Activated naive CD8-positive, alpha-beta T cell treated with anti-CD3 and anti-CD28 coated beads for 36 hours (primary cell): Measurements from ENCODE around the gene DISP3. TPM values are rescaled to one million over a fixed set of nuclear protein-coding genes. Genes with fewer than 3 reads are reported as not detected.

Experiments
- DNase-seq: peaks from one replicate; pipeline ENCODE4 v3.0.0; 2021
- H3K27ac Mint-ChIP-seq: one replicate; pipeline ENCODE4 v1.8.0; 2022; ENCODE audit warnings: mild to moderate bottlenecking, moderate library complexity, mixed read lengths
- H3K27me3 Mint-ChIP-seq: one replicate; pipeline ENCODE4 v1.8.0; 2022; ENCODE audit warnings: mild to moderate bottlenecking, mixed read lengths
- H3K36me3 Mint-ChIP-seq: one replicate; pipeline ENCODE4 v1.8.0; 2021; ENCODE audit warnings: mild to moderate bottlenecking, mixed read lengths
- H3K4me1 Mint-ChIP-seq: one replicate; pipeline ENCODE4 v1.8.0; 2021; ENCODE audit warnings: mixed read lengths
- H3K4me3 Mint-ChIP-seq: one replicate; pipeline ENCODE4 v1.8.0; 2022; ENCODE audit warnings: mild to moderate bottlenecking, moderate library complexity, mixed read lengths
- H3K9me3 Mint-ChIP-seq: one replicate; pipeline ENCODE4 v1.8.0; 2022; ENCODE audit warnings: mixed read lengths
- total RNA-seq, 2 experiments: library from RNA; stranded (reverse); gene quantifications; one replicate each; pipeline ENCODE4 v1.2.3, GENCODE V29; 2021

Gene DISP3
- total RNA-seq, 2 experiments from 2014 or later, result 0.20 to 0.58 TPM

DNA sequence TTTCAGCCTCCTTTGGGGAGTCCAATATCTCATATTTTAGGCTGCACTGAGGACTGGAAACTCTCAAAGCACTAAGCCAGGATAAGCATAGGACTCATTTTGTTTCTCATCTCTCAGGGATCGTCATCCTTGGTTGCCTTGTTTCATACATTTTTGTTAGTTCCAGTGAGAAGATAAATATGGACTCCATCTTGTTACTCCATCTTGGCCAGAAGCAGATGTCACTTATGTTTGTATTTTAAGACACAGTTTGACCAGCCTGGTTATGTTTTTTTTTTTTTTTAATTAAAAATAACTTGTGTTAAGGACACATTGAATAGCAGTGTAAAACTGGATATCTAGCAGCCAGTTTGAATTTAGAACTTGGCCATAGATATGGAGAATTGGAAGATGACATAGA is 34.7 kb downstream of the DISP3 start:
- Mint-ChIP-seq H3K9me3 (peaks cover 4% of the 10 kb centered on the region), H3K36me3 (no peaks in the 10 kb centered on the region), H3K27me3 (no peaks in the 10 kb centered on the region), H3K4me3 (no peak overlapping the region), H3K27ac (no peak overlapping the region), H3K4me1 (no peaks in the 10 kb centered on the region)
- no peak for DNase-seq

DNA sequence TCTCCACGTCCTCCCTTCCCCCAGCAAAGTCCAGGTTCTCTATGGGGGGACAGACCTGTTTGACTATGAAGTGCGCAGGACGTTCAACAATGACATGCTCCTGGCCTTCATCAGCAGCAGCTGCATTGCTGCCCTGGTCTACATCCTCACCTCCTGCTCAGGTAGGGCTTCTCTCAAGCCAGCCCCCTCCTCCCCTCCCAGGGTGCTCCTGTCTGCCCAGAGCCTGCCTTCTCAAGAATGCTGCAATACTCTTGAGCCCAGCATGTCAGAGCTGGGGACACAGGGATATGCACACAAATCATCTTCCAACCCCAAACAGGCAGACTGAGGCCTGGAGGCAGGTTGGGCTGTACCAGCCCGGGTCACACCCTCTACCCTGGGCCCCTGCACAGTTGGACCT is 35.4 kb downstream of the DISP3 start:
- no peaks in the 10 kb centered on the region for H3K36me3 Mint-ChIP-seq
- H3K9me3 Mint-ChIP-seq, result peaks cover 4% of the 10 kb centered on the region
- H3K27me3 Mint-ChIP-seq, result no peaks in the 10 kb centered on the region
- no peak for DNase-seq
- H3K4me3 Mint-ChIP-seq, result peak overlapping the region; percentile 2
- no peaks in the 10 kb centered on the region for H3K4me1 Mint-ChIP-seq
- no peak overlapping the region for H3K27ac Mint-ChIP-seq

DNA sequence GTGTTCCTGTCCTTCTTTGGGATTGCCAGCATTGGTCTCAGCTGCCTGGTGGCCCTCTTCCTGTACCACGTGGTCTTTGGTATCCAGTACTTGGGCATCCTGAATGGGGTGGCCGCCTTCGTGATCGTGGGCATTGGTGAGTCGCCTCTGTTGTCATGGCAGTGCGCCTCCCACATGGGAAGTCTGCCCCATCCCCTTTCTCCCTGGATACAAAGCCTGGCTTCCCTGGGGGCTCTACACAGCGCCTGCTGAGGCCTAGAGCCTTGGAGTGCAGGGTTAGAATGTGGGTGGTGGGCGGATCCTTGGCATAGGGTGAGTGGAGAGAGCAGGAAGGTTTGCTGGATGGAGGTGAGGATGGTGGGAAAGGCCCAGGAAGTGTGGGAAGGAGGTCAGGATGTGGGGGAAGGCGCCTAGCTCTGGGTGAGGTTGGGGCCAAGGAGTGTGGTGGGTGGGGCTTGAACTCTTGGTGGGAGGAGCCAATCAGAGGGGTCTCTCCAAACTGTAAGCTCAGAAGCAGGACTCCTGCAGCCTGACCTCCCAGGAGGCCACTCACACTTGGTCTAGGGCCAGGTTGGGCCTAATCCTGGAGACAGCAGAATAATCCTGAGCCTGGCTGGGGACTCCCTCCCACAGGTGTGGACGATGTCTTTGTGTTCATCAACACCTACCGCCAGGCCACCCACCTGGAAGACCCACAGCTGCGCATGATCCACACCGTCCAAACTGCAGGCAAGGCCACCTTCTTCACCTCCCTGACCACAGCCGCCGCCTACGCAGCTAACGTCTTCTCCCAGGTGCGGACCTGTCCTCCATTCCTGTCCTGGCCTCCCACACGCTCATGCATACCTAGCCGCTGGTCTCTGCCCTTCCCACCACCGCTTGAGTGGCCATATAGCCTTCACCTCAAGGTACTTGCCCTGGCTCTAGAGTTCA is 36.7 kb downstream of the DISP3 start:
- no peaks in the 10 kb centered on the region for H3K4me1 Mint-ChIP-seq
- no peaks in the 10 kb centered on the region for H3K36me3 Mint-ChIP-seq
- no peak overlapping the region for H3K27ac Mint-ChIP-seq
- no peak for DNase-seq
- H3K9me3 Mint-ChIP-seq, result peaks cover 4% of the 10 kb centered on the region
- no peaks in the 10 kb centered on the region for H3K27me3 Mint-ChIP-seq
- H3K4me3 Mint-ChIP-seq, result no peak overlapping the region

DNA sequence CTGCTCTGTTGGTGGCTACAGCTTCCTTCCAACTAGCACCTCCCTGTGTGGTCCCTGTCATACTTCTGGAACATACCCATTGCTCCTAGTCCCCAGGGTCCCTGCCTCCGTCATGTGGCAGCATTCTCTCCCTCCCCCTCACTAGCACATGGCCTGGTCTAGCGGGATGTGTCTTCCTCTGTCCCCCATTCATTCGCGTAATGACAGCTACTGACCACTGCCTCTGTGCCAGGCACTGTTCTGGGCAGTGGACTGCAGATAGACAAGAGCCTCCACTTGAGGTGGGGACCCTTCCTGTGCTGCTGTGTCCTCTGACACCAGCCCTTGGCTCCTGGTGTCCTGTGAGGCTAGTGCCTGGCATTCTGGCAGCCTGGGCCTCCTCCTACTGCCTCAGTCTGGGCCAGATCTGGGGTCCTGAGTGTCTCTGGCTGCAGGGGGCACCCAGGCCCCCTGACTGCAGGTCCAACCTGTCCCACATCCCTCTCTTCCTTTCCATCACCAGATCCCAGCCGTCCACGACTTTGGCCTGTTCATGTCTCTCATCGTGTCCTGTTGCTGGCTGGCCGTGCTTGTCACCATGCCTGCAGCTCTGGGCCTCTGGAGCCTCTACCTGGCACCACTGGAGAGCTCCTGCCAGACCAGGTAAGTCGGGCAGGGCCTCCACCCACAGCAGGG is 38.1 kb downstream of the DISP3 start:
- Mint-ChIP-seq H3K27ac (no peak overlapping the region), H3K27me3 (no peaks in the 10 kb centered on the region), H3K4me1 (no peaks in the 10 kb centered on the region), H3K9me3 (peaks cover 4% of the 10 kb centered on the region), H3K36me3 (no peaks in the 10 kb centered on the region), H3K4me3 (no peak overlapping the region)
- no peak for DNase-seq

DNA sequence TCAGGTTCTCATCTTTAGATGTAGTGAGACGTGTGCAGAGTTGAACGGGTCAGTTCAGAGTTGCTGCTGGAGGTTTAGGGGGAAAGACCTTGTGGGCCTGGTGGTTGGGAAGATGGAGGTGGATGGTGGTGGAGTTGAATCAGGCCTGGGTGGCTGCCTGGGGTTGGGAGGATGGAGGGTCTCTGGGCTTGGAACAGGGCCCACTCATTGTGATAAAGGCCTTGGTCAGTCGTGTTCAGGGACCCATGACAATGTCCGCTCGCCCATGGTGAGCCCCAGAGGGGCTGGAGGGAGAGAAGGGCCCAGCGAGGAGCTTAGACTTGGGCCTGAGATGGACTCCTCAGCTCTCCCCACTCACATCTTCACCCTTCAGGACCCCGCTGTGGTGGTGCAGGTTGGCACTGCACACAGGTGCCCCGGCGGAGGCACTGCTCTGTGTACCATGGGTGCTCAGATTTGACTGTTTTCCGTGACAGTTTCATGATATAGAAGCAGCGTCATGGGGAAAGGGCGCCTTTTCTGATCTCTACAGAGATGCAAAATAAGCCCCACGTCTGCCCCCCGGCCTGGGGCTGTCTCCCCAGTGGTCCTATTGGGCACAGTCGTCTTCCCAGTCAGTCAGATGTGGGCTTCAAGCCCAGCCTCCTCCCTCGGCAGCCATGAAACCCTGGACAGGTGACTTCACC is 39.2 kb downstream of the DISP3 start:
- DNase-seq, result no peak
- no peaks in the 10 kb centered on the region for H3K4me1 Mint-ChIP-seq
- no peaks in the 10 kb centered on the region for H3K27me3 Mint-ChIP-seq
- H3K36me3 Mint-ChIP-seq, result no peaks in the 10 kb centered on the region
- no peak overlapping the region for H3K4me3 Mint-ChIP-seq
- no peaks in the 10 kb centered on the region for H3K9me3 Mint-ChIP-seq
- H3K27ac Mint-ChIP-seq, result no peak overlapping the region

DNA sequence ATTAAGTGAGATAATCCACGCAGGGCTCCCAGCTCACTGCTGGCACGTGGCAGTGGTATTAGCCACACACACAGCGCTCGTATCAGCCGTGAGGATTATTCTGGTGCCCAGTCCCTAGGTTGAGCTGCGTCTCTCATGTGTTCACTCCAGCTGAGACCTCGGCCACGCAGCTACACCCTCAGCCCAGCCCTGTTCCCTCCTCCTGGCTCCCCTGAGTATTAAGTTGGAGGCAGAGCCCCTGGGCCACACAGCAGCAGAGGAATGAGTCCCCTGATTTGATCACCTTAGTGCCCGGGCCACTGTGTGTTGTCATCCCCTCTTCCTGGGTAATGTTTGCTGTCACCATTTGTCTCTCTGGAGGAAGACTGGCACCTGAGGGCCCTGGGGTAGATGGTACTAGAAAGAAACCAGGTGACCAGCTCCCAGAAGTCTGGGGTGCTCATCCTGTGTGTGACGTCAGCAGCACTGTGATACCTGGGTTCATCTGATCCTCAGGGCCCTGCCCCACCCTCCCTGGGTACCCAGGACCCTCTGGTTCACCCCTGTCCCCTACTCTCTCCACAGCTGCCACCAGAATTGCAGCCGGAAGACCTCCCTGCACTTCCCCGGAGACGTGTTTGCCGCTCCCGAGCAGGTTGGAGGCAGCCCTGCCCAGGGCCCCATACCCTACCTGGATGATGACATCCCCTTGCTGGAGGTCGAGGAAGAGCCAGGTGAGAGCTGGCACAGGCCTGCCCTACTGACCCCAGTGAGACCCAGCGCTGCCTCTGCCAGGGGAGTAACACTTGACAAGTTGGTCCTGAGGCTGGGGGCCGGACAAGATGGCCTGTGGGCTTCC is 40.1 kb downstream of the DISP3 start:
- H3K4me3 Mint-ChIP-seq, result no peak overlapping the region
- no peaks in the 10 kb centered on the region for H3K9me3 Mint-ChIP-seq

DNA sequence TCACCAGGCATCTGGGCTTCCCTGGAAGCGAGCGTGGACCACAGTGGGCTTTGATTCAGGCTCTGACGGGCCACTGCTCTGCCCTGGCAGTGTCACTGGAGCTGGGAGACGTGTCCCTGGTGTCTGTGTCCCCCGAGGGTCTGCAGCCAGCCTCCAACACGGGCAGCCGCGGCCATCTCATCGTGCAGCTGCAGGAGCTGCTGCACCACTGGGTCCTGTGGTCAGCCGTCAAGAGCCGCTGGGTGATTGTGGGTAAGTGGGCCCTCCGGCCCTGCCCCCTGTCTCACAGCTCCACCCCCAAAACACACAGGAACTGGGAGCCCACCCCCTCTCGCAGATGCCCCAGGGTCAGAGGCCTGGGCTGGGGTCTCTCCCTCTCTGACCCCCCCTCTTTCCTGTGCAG is 40.7 kb downstream of the DISP3 start:
- H3K36me3 Mint-ChIP-seq, result no peaks in the 10 kb centered on the region
- no peak for DNase-seq
- no peaks in the 10 kb centered on the region for H3K4me1 Mint-ChIP-seq
- H3K27ac Mint-ChIP-seq, result no peak overlapping the region
- H3K27me3 Mint-ChIP-seq, result no peaks in the 10 kb centered on the region
- no peak overlapping the region for H3K4me3 Mint-ChIP-seq
- no peaks in the 10 kb centered on the region for H3K9me3 Mint-ChIP-seq

More for the DNA sequence above, 40.1 kb downstream of the DISP3 start:
- Mint-ChIP-seq H3K36me3 (no peaks in the 10 kb centered on the region), H3K27me3 (no peaks in the 10 kb centered on the region), H3K27ac (no peak overlapping the region), H3K4me1 (no peaks in the 10 kb centered on the region)
- no peak for DNase-seq

DNA sequence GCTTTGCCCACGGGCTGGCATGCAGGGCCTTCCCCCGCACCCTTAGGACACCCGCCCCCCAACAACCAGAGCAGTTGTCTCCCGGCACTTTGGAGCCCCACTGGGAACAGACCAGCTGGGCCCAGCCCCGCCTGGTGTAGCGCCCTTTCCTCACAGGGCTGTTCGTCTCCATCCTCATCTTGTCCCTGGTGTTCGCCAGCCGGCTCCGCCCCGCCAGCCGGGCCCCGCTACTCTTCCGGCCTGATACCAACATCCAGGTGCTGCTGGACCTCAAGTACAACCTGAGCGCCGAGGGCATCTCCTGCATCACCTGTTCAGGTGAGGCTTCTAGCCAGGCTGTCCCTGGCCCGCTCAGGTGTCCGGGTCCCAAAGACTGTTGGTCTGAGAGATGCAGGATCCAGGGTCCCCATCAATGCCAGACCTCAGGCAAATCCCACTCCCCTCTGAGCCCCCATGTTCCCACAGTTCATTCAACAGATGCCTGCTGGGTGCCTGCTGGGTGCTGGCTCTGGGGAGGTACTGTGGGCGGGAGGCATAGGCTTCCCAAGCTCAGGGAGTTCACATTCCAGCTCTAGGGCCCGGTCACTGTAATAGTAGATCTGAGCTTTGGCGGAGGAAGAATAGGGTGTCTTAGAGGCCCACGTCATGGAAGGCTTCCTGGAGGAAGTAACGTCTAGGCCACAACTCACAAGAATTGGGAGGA is 41.7 kb downstream of the DISP3 start:
- H3K27ac Mint-ChIP-seq, result no peak overlapping the region
- H3K4me3 Mint-ChIP-seq, result no peak overlapping the region
- no peaks in the 10 kb centered on the region for H3K27me3 Mint-ChIP-seq
- H3K9me3 Mint-ChIP-seq, result no peaks in the 10 kb centered on the region
- no peak for DNase-seq
- H3K36me3 Mint-ChIP-seq, result no peaks in the 10 kb centered on the region
- no peaks in the 10 kb centered on the region for H3K4me1 Mint-ChIP-seq

DNA sequence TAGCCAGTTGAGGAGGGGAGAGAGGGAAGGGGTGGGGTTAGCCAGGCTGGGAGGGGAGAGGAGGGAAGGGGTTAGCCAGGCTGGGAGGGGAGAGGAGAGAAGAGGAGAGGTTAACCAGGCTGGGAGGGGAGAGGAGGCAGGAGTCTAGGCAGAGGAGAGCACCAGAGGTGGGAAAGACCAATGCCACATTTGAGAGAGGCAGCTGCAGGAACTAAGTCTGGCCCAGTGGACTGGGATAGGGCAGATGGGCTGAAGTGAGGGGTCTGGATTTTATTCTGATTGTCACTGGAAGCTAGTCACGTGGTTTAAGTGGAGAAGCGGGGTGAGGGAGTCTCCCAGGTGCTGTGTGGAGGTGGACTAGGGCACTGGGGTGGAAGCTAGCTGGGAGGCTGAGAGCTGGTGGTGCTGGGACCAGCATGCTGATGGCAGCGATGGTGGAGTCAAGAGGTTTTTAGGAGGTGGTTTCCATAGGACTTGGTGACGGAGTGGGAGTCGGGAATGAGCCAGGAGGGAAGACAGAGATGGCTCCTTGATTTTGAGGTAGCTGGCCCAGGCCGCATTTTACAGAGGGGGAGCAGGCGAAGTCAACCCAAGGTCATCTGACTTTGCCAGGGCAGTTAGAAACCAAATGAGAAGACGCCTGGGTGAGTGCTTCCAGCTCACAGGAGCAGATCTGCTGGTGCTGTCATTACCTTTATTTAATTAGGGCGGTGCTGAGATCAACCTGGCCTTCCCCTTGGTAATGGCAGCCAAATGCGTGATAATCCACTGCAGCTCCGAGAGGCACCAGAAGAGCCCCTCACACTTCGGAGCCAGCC is 42.8 kb downstream of the DISP3 start:
- Mint-ChIP-seq H3K4me1 (no peaks in the 10 kb centered on the region), H3K9me3 (no peaks in the 10 kb centered on the region), H3K27me3 (no peaks in the 10 kb centered on the region), H3K27ac (no peak overlapping the region), H3K36me3 (no peaks in the 10 kb centered on the region), H3K4me3 (no peak overlapping the region)
- DNase-seq, result no peak

DNA sequence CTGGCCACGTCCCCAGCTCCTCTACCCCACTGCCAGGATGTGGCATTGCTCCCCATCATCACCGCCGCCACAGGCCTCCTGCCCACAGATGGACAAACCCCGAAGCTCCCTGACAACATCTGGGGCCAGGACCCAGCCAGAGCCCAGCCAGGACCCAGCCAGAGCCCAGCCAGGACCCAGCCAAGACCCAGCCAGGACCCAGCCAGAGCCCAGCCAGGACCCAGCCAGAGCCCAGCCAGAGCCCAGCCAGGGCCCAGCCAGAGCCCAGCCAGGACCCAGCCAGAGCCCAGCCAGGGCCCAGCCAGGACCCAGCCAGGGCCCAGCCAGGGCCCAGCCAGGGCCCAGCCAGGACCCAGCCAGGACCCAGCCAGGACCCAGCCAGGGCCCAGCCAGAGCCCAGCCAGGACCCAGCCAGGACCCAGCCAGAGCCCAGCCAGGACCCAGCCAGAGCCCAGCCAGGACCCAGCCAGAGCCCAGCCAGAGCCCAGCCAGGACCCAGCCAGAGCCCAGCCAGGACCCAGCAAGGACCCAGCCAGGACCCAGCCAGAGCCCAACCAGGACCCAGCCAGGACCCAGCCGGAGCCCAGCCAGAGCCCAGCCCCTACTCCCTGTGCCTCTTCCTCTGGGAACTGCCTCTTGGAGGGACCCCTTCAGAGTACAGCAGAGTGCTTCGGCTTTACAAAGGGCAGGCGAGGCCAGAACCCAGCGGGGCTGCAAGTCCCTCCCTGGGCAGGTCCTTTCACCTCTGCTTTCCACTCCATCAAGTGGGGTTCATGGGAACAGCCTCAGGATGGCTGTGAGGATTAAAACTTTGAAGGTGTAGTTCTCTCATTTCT is 43.7 kb downstream of the DISP3 start:
- no peaks in the 10 kb centered on the region for H3K9me3 Mint-ChIP-seq
- no peak overlapping the region for H3K4me3 Mint-ChIP-seq
- no peaks in the 10 kb centered on the region for H3K27me3 Mint-ChIP-seq
- DNase-seq, result no peak
- H3K4me1 Mint-ChIP-seq, result no peaks in the 10 kb centered on the region
- no peak overlapping the region for H3K27ac Mint-ChIP-seq
- no peaks in the 10 kb centered on the region for H3K36me3 Mint-ChIP-seq

DNA sequence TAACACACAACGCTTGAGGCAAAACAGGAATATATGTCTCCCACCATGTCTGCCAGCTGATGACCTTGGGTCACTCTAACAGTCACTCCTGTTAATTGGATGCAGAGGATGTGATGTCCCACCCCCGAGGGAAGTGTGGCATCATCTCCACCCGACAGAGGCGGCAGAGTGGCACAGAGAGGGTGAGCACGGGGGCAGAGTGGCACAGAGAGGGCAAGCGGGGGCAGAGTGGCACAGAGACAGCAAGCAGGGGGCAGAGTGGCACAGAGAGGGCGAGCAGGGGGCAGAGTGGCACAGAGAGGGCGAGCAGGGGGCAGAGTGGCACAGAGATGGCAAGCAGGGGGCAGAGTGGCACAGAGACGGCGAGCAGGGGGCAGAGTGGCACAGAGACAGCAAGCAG is 44.3 kb downstream of the DISP3 start:
- H3K27ac Mint-ChIP-seq, result no peak overlapping the region
- no peaks in the 10 kb centered on the region for H3K36me3 Mint-ChIP-seq
- no peaks in the 10 kb centered on the region for H3K4me1 Mint-ChIP-seq
- no peak overlapping the region for H3K4me3 Mint-ChIP-seq
- H3K27me3 Mint-ChIP-seq, result no peaks in the 10 kb centered on the region
- no peaks in the 10 kb centered on the region for H3K9me3 Mint-ChIP-seq
- DNase-seq, result no peak

DNA sequence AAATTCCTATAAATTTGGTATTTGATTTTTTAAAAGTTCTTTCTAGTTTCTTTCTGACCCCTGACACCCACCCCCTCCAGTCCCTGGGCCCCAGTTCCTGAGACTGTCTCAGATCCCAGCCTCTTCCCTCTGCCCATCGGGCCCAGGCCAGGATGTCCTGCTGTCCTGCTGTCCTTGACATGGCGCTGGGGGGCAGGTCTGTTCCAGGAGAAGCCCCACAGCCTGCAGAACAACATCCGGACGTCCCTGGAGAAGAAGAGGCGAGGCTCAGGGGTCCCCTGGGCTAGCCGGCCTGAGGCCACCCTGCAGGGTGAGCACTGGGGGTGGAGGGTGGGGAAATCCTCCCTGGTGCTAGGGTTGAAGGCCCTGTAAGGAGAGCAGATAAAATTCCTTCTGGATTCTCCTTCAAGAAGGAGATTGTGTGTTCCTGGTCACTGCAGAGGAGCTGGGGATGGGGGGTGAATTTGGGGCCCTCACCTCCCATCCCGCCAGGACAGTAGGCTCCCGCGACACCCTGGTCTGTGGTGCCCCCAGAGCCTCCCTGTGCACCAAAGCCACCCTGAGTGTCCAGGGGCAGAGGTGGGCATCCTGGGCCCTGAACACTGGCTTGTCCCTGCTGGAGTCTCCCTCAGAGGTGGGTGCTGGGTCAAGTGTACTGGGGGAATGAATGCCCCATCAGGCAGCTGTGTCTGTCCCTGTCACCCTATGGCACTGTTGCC is 45.0 kb downstream of the DISP3 start:
- Mint-ChIP-seq H3K4me1 (no peaks in the 10 kb centered on the region), H3K9me3 (no peaks in the 10 kb centered on the region), H3K27me3 (no peaks in the 10 kb centered on the region), H3K27ac (no peak overlapping the region), H3K36me3 (no peaks in the 10 kb centered on the region), H3K4me3 (no peak overlapping the region)
- DNase-seq, result no peak
